Stimulated activated CD4-positive, alpha-beta T cell treated with anti-CD3 and anti-CD28 coated beads, TNF-alpha, amount 100 ng/mL, for 24 hours (primary cell): ENCODE results near the gene DEF6.

ENCODE experiments used
- DNase-seq, 3 experiments: peaks; one replicate each; pipeline ENCODE4 v3.0.0-alpha.2; 2020; ENCODE audit warnings: low read depth in 3 of 3

The DEF6 gene

GRCh38 chr6:35297601-35298481 lies at the start of gene DEF6:
Gene DEF6 (plus strand): TSS chr6:35297818. CDS start chr6:35297857, 39 bp downstream.
- peak; percentile 75 to 87 (median 80) for DNase-seq

GRCh38 chr6:35248300-35248699 lies 49.3 kb upstream of the DEF6 start:
- DNase-seq, result no peak

GRCh38 chr6:35248965-35249364 lies 48.7 kb upstream of the DEF6 start:
- DNase-seq, result no peak

GRCh38 chr6:35251949-35252348 lies 45.7 kb upstream of the DEF6 start:
- DNase-seq, result no peak

GRCh38 chr6:35253249-35253648 lies 44.4 kb upstream of the DEF6 start:
- DNase-seq, result no peak

GRCh38 chr6:35258336-35258735 lies 39.3 kb upstream of the DEF6 start:
- no peak for DNase-seq

GRCh38 chr6:35258858-35259193 lies 38.8 kb upstream of the DEF6 start:
- DNase-seq, result peak in 1 of 3 experiments; percentile 10

- peak; percentile 82 to 95 (median 87) for DNase-seq
These were observed 38.2 kb upstream of the DEF6 start, which contains the start of gene ZNF76 for GRCh38 chr6:35259194-35259947. Gene ZNF76 (plus strand): TSS chr6:35259735. CDS start chr6:35281152, 21,417 bp downstream.

GRCh38 chr6:35259948-35260590 lies 37.5 kb upstream of the DEF6 start:
- DNase-seq, result peak; percentile 27 to 75 (median 49)

- no peak for DNase-seq
These were observed 36.7 kb upstream of the DEF6 start for GRCh38 chr6:35260591-35261570.

- no peak for DNase-seq
These were observed 35.0 kb upstream of the DEF6 start for GRCh38 chr6:35262596-35262995.

- DNase-seq, result no peak
These were observed 32.9 kb upstream of the DEF6 start for GRCh38 chr6:35264550-35265274.

- DNase-seq, result no peak
These were observed 32.1 kb upstream of the DEF6 start for GRCh38 chr6:35265523-35265922.

GRCh38 chr6:35267446-35267845 lies 30.2 kb upstream of the DEF6 start:
- no peak for DNase-seq

- DNase-seq, result no peak
These were observed 29.7 kb upstream of the DEF6 start for GRCh38 chr6:35267897-35268296.

GRCh38 chr6:35272005-35272404 lies 25.6 kb upstream of the DEF6 start:
- no peak for DNase-seq

- DNase-seq, result no peak
These were observed 23.6 kb upstream of the DEF6 start for GRCh38 chr6:35273822-35274559.

- no peak for DNase-seq
These were observed 21.8 kb upstream of the DEF6 start for GRCh38 chr6:35275744-35276260.

GRCh38 chr6:35278708-35279107 lies 18.9 kb upstream of the DEF6 start:
- DNase-seq, result no peak
